Fibroblast of skin of left quadriceps (primary cell): Measurements from ENCODE around the gene TLE2.
"Not testable (repeated sequence)": the region's sequence is repeated elsewhere in the genome, so short reads cannot be mapped to it uniquely, and the experiment has no call there.

Experiments used
- DNase-seq, 2 experiments: peaks; one replicate each; pipeline ENCODE4 v3.0.0-alpha.2; 2013; ENCODE audit warnings: low read depth in 2 of 2

TLE2 gene

GRCh38 chr19:2983351-2984214, 45.5 kb downstream of the TLE2 start:
- peak; percentile 77 to 79 for DNase-seq

- peak; percentile 91 to 93 for DNase-seq
Observed at GRCh38 chr19:2982983-2983350, 46.1 kb downstream of the TLE2 start.

GRCh38 chr19:2982561-2982960, 46.5 kb downstream of the TLE2 start:
- no peak for DNase-seq

- no peak for DNase-seq
Observed at GRCh38 chr19:2981898-2982297, 47.2 kb downstream of the TLE2 start.

- no peak for DNase-seq
Observed at GRCh38 chr19:2978772-2979171, 50.3 kb downstream of the TLE2 start.

- no peak for DNase-seq
Observed at GRCh38 chr19:2978166-2978767, 50.8 kb downstream of the TLE2 start.

- no peak for DNase-seq
Observed at GRCh38 chr19:2977746-2978138, 51.3 kb downstream of the TLE2 start.

- peak; percentile 81 to 82 for DNase-seq
Observed at GRCh38 chr19:2977001-2977745, 51.9 kb downstream of the TLE2 start, which contains the start of gene TLE6. Gene TLE6 (plus strand): TSS chr19:2977564. CDS start chr19:2978234, 670 bp downstream.

GRCh38 chr19:2976609-2977000, 52.5 kb downstream of the TLE2 start:
- DNase-seq = no peak

GRCh38 chr19:2974342-2975041, 54.6 kb downstream of the TLE2 start:
- no peak for DNase-seq

- DNase-seq = no peak
Observed at GRCh38 chr19:2973229-2973628, 55.9 kb downstream of the TLE2 start.

- DNase-seq = no peak
Observed at GRCh38 chr19:2970201-2970835, 58.8 kb downstream of the TLE2 start.

GRCh38 chr19:2969104-2969504, 60.0 kb downstream of the TLE2 start:
- no peak for DNase-seq

- no peak for DNase-seq
Observed at GRCh38 chr19:2967972-2968371, 61.1 kb downstream of the TLE2 start.

- DNase-seq = no peak
Observed at GRCh38 chr19:2964874-2965273, 64.2 kb downstream of the TLE2 start.

- not testable (repeated sequence) for DNase-seq
Observed at GRCh38 chr19:2963631-2964030, 65.4 kb downstream of the TLE2 start.

GRCh38 chr19:2963122-2963521, 66.0 kb downstream of the TLE2 start:
- no peak for DNase-seq

GRCh38 chr19:2962018-2962670, 66.9 kb downstream of the TLE2 start:
- peak; percentile 77 to 80 for DNase-seq

- DNase-seq = no peak
Observed at GRCh38 chr19:2960120-2960519, 69.0 kb downstream of the TLE2 start.

GRCh38 chr19:2957160-2957559, 71.9 kb downstream of the TLE2 start:
- DNase-seq = no peak

- DNase-seq = no peak
Observed at GRCh38 chr19:2952953-2953481, 76.1 kb downstream of the TLE2 start.
